HEK293 (cell line): Measurements from ENCODE around the gene PLLP.
A peak's percentile ranks its signal among the peaks of the same experiment; 100 is the strongest.

ENCODE experiments used
- CTCF ChIA-PET: fragments of 350-600 bp; formaldehyde crosslinking; extraction: SDS; loops from one replicate; lab custom pipeline; 2021; ENCODE audit warnings: antibody characterized with exemption; lab: Yijun Ruan, JAX
- POLR2A ChIA-PET: fragments of 300-600 bp; formaldehyde crosslinking; extraction: SDS; loops from one replicate; lab custom pipeline; 2020; ENCODE audit warnings: antibody characterized with exemption, inconsistent platforms; lab: Yijun Ruan, JAX
- H3K27ac ChIP-seq: fragments of 200-500 bp; sonication (Bioruptor generic); 2 replicates; pipeline ENCODE4 v1.5.1; 2014; ENCODE audit warnings: low read depth, low read length, control low read depth, inconsistent platforms; ENCODE audit errors: extremely low read depth
- H3K36me3 ChIP-seq, 2 experiments: fragments of 200-500 bp in 1 of 2; sonication (Bioruptor generic) in 1 of 2; 1 replicate in 1 of 2; 2 replicates in 1 of 2; pipeline ENCODE4 v1.5.1; 2014 to 2017; ENCODE audit warnings: inconsistent platforms in 2 of 2, low read length in 2 of 2; ENCODE audit not compliant: control insufficient read depth in 2 of 2, insufficient read depth in 1 of 2
- H3K4me1 ChIP-seq: fragments of 200-500 bp; sonication (Bioruptor generic); 2 replicates; pipeline ENCODE4 v1.5.1; 2014; ENCODE audit warnings: mild to moderate bottlenecking, low read length, inconsistent platforms; ENCODE audit not compliant: control insufficient read depth, insufficient read depth
- H3K4me3 ChIP-seq: 2 replicates; pipeline ENCODE4 v1.5.1; 2011; ENCODE audit warnings: low read depth, mild to moderate bottlenecking, control low read depth, low read length, moderate library complexity
- H3K9me3 ChIP-seq: fragments of 200-500 bp; sonication (Bioruptor generic); 2 replicates; pipeline ENCODE4 v1.5.1; 2014; ENCODE audit warnings: low read depth, low read length, inconsistent platforms; ENCODE audit not compliant: control insufficient read depth, insufficient read depth
- FEZF1 ChIP-seq: fragments of 450-650 bp; formaldehyde crosslinking; IDR thresholded peaks from 2 replicates; pipeline ENCODE4 v1.5.1; 2016; ENCODE audit warnings: missing biosample characterization, missing genetic modification characterization
- GLIS1 ChIP-seq: fragments of 450-650 bp; formaldehyde crosslinking; IDR thresholded peaks from 2 replicates; pipeline ENCODE4 v1.5.1; 2016; ENCODE audit warnings: missing biosample characterization, missing genetic modification characterization
- KLF10 ChIP-seq: fragments of 450-650 bp; IDR thresholded peaks from 2 replicates; pipeline ENCODE4 v1.5.1; 2018; ENCODE audit warnings: missing biosample characterization, mild to moderate bottlenecking, missing genetic modification characterization
- MZF1 ChIP-seq: fragments of 450-650 bp; formaldehyde crosslinking; IDR thresholded peaks from 2 replicates; pipeline ENCODE4 v1.5.1; 2017; ENCODE audit warnings: missing biosample characterization, missing genetic modification characterization, borderline replicate concordance
- OVOL3 ChIP-seq: fragments of 450-650 bp; formaldehyde crosslinking; IDR thresholded peaks from 2 replicates; pipeline ENCODE4 v1.5.1; 2016; ENCODE audit warnings: missing biosample characterization, missing genetic modification characterization
- REST ChIP-seq: fragments of 450-650 bp; formaldehyde crosslinking; IDR thresholded peaks from 2 replicates; pipeline ENCODE4 v1.5.1; 2016; ENCODE audit warnings: missing biosample characterization, missing genetic modification characterization
- SALL2 ChIP-seq: fragments of 450-650 bp; formaldehyde crosslinking; IDR thresholded peaks from 2 replicates; pipeline ENCODE4 v1.5.0; 2017; ENCODE audit warnings: missing biosample characterization, mild to moderate bottlenecking, missing genetic modification characterization, borderline replicate concordance
- SP2 ChIP-seq: fragments of 450-650 bp; formaldehyde crosslinking; IDR thresholded peaks from 2 replicates; pipeline ENCODE4 v1.5.1; 2016; ENCODE audit warnings: missing biosample characterization, missing genetic modification characterization
- YY1 ChIP-seq: fragments of 450-650 bp; formaldehyde crosslinking; IDR thresholded peaks from 2 replicates; pipeline ENCODE4 v1.5.1; 2018; ENCODE audit warnings: missing biosample characterization, missing genetic modification characterization
- ZBTB11 ChIP-seq: fragments of 450-650 bp; formaldehyde crosslinking; conservative IDR thresholded peaks from 2 replicates; pipeline ENCODE4 v1.5.1; 2016; ENCODE audit warnings: low read depth, missing biosample characterization, missing genetic modification characterization
- ZBTB49 ChIP-seq: fragments of 450-650 bp; formaldehyde crosslinking; IDR thresholded peaks from 2 replicates; pipeline ENCODE4 v1.5.1; 2016; ENCODE audit warnings: missing biosample characterization, missing genetic modification characterization, low read depth
- ZFP41 ChIP-seq: fragments of 450-650 bp; formaldehyde crosslinking; IDR thresholded peaks from 2 replicates; pipeline ENCODE4 v1.5.1; 2016; ENCODE audit warnings: missing biosample characterization, missing genetic modification characterization, borderline replicate concordance
- ZNF175 ChIP-seq: fragments of 450-650 bp; formaldehyde crosslinking; IDR thresholded peaks from 2 replicates; pipeline ENCODE4 v1.5.1; 2016; ENCODE audit warnings: missing biosample characterization, missing genetic modification characterization
- ZNF211 ChIP-seq: fragments of 450-650 bp; formaldehyde crosslinking; IDR thresholded peaks from 2 replicates; pipeline ENCODE4 v1.5.1; 2016; ENCODE audit warnings: low read depth, missing biosample characterization, missing genetic modification characterization
- ZNF350 ChIP-seq: fragments of 450-650 bp; formaldehyde crosslinking; IDR thresholded peaks from 2 replicates; pipeline ENCODE4 v1.5.0; 2017; ENCODE audit warnings: missing biosample characterization, mild to moderate bottlenecking, missing genetic modification characterization
- ZNF433 ChIP-seq: fragments of 450-650 bp; formaldehyde crosslinking; IDR thresholded peaks from 2 replicates; pipeline ENCODE4 v1.5.1; 2016; ENCODE audit warnings: missing biosample characterization, missing genetic modification characterization, low read depth
- ZNF560 ChIP-seq: fragments of 450-650 bp; formaldehyde crosslinking; IDR thresholded peaks from 2 replicates; pipeline ENCODE4 v1.5.1; 2017; ENCODE audit warnings: missing biosample characterization, missing genetic modification characterization, borderline replicate concordance
- ZNF561 ChIP-seq: fragments of 450-650 bp; IDR thresholded peaks from 2 replicates; pipeline ENCODE4 v1.5.1; 2018; ENCODE audit warnings: missing biosample characterization, missing genetic modification characterization, borderline replicate concordance
- ZNF585B ChIP-seq: fragments of 450-650 bp; formaldehyde crosslinking; IDR thresholded peaks from 2 replicates; pipeline ENCODE4 v1.5.1; 2016; ENCODE audit warnings: missing biosample characterization, missing genetic modification characterization
- ZNF610 ChIP-seq: fragments of 450-650 bp; formaldehyde crosslinking; IDR thresholded peaks from 2 replicates; pipeline ENCODE4 v1.5.1; 2016; ENCODE audit warnings: missing biosample characterization, missing genetic modification characterization, borderline replicate concordance
- ZNF660 ChIP-seq: fragments of 450-650 bp; IDR thresholded peaks from 2 replicates; pipeline ENCODE4 v1.5.1; 2018; ENCODE audit warnings: missing biosample characterization, mild to moderate bottlenecking, missing genetic modification characterization
- ZNF670 ChIP-seq: fragments of 450-650 bp; formaldehyde crosslinking; IDR thresholded peaks from 2 replicates; pipeline ENCODE4 v1.5.1; 2016; ENCODE audit warnings: missing biosample characterization, missing genetic modification characterization, low read depth
- ZNF707 ChIP-seq: fragments of 450-650 bp; formaldehyde crosslinking; IDR thresholded peaks from 2 replicates; pipeline ENCODE4 v1.5.1; 2016; ENCODE audit warnings: missing biosample characterization, missing genetic modification characterization
- ZNF747 ChIP-seq: fragments of 450-650 bp; formaldehyde crosslinking; IDR thresholded peaks from 2 replicates; pipeline ENCODE4 v1.5.1; 2016; ENCODE audit warnings: missing biosample characterization, missing genetic modification characterization
- ZNF768 ChIP-seq: fragments of 450-650 bp; formaldehyde crosslinking; IDR thresholded peaks from 2 replicates; pipeline ENCODE4 v1.5.1; 2018; ENCODE audit warnings: missing biosample characterization, mild to moderate bottlenecking, missing genetic modification characterization
- ZNF785 ChIP-seq: fragments of 450-650 bp; formaldehyde crosslinking; IDR thresholded peaks from 2 replicates; pipeline ENCODE4 v1.5.1; 2016; ENCODE audit warnings: missing biosample characterization, missing genetic modification characterization

Gene PLLP

GRCh38 chr16:57240851-57241250 is 43.6 kb downstream of the PLLP start (continued):
- no peak for TF ChIP-seq REST (tag by site-specific recombination)
- TF ChIP-seq SALL2 (tag by site-specific recombination) = no peak
- TF ChIP-seq ZNF660 (tag by site-specific recombination) = no peak
- TF ChIP-seq FEZF1 (tag by site-specific recombination) = no peak
- TF ChIP-seq ZNF670 (tag by site-specific recombination) = no peak

- ChIA-PET CTCF (interaction anchor here (1.1 kb wide), 1 partner anchor 155 kb away, joined by 4 read pairs; no protein-coding TSS in a partner anchor), POLR2A (no interaction called here)
- Histone ChIP-seq H3K36me3 (peaks cover 6 to 39% of the 10 kb centered on the region in 2 experiments; a peak in 2 of 3 replicates), H3K27ac (no peak overlapping the region), H3K9me3 (no peaks in the 10 kb centered on the region), H3K4me1 (peaks cover 7% of the 10 kb centered on the region; the same call in 1 of the 2 replicates), H3K4me3 (no peak overlapping the region)
- TF ChIP-seq MZF1 (tag by site-specific recombination) (0 out of 2 replicates have a peak, but pooled peaks have one; percentile 13), OVOL3 (tag by site-specific recombination) (no peak)
Observed at GRCh38 chr16:57239107-57239506, 45.4 kb downstream of the PLLP start.

GRCh38 chr16:57238682-57239081 is 45.8 kb downstream of the PLLP start:
- Histone ChIP-seq H3K36me3 (peaks cover 9 to 43% of the 10 kb centered on the region in 2 experiments; a peak in 2 of 3 replicates), H3K27ac (no peak overlapping the region), H3K4me3 (no peak overlapping the region), H3K4me1 (peaks cover 7% of the 10 kb centered on the region; the same call in 1 of the 2 replicates), H3K9me3 (no peaks in the 10 kb centered on the region)
- POLR2A ChIA-PET = no interaction called here
- CTCF ChIA-PET = no interaction called here
- TF ChIP-seq ZNF610 = no peak
- no peak for TF ChIP-seq ZNF585B (tag by site-specific recombination)
- no peak for TF ChIP-seq ZFP41 (tag by site-specific recombination)
- no peak for TF ChIP-seq SP2 (tag by site-specific recombination)
- TF ChIP-seq YY1 (tag by site-specific recombination) = no peak
- no peak for TF ChIP-seq ZNF561 (tag by site-specific recombination)
- TF ChIP-seq ZNF747 (tag by site-specific recombination) = no peak
- no peak for TF ChIP-seq ZNF211 (tag by site-specific recombination)
- TF ChIP-seq ZNF175 (tag by site-specific recombination) = no peak
- TF ChIP-seq ZNF707 (tag by site-specific recombination) = no peak
- no peak for TF ChIP-seq ZNF768 (tag by site-specific recombination)
- no peak for TF ChIP-seq ZNF560
- TF ChIP-seq ZNF433 (tag by site-specific recombination) = no peak
- TF ChIP-seq GLIS1 (tag by site-specific recombination) = no peak
- no peak for TF ChIP-seq KLF10
- TF ChIP-seq ZNF350 (tag by site-specific recombination) = no peak
- TF ChIP-seq ZNF785 (tag by site-specific recombination) = no peak
- no peak for TF ChIP-seq ZBTB49
- no peak for TF ChIP-seq ZBTB11
